ENCODE measurements around the gene TIMM17B.
"Not testable (repeated sequence)": the region's sequence is repeated elsewhere in the genome, so short reads cannot be mapped to it uniquely, and the experiment has no call there.

The TIMM17B gene

GRCh38 chrX:48894891-48895290, 2.7 kb downstream of the TIMM17B start:
- no peak for DNase-seq (ENCODE audit: low read depth in 2 of 2)

- DNase-seq (ENCODE audit: low read depth in 2 of 2): no peak
Observed at GRCh38 chrX:48893556-48894348, 3.8 kb downstream of the TIMM17B start.

- DNase-seq (ENCODE audit: low read depth in 2 of 2): no peak
Observed at GRCh38 chrX:48892896-48893295, 4.7 kb downstream of the TIMM17B start.

GRCh38 chrX:48891402-48892288, 5.9 kb downstream of the TIMM17B start:
- peak; percentile 52 to 70 for DNase-seq (ENCODE audit: low read depth in 2 of 2)

- DNase-seq (ENCODE audit: low read depth in 2 of 2): no peak
Observed at GRCh38 chrX:48890934-48891401, 6.6 kb downstream of the TIMM17B start.

GRCh38 chrX:48890296-48890925, 7.2 kb downstream of the TIMM17B start:
- DNase-seq (ENCODE audit: low read depth in 2 of 2): no peak

GRCh38 chrX:48886586-48886985, 11.0 kb downstream of the TIMM17B start:
- DNase-seq (ENCODE audit: low read depth in 2 of 2): not testable (repeated sequence)

GRCh38 chrX:48883729-48884128, 13.8 kb downstream of the TIMM17B start:
- no peak for DNase-seq (ENCODE audit: low read depth in 2 of 2)

GRCh38 chrX:48876944-48877343, 20.6 kb downstream of the TIMM17B start:
- DNase-seq (ENCODE audit: low read depth in 2 of 2): not testable (repeated sequence)

GRCh38 chrX:48872017-48872416, 25.6 kb downstream of the TIMM17B start:
- not testable (repeated sequence) for DNase-seq (ENCODE audit: low read depth in 2 of 2)

GRCh38 chrX:48864210-48864609, 33.4 kb downstream of the TIMM17B start:
- DNase-seq (ENCODE audit: low read depth in 2 of 2): no peak

GRCh38 chrX:48854898-48855297, 42.7 kb downstream of the TIMM17B start:
- DNase-seq (ENCODE audit: low read depth in 2 of 2): no peak

- DNase-seq (ENCODE audit: low read depth in 2 of 2): not testable (repeated sequence)
Observed at GRCh38 chrX:48854121-48854804, 43.3 kb downstream of the TIMM17B start.

GRCh38 chrX:48853494-48853893, 44.1 kb downstream of the TIMM17B start:
- not testable (repeated sequence) for DNase-seq (ENCODE audit: low read depth in 2 of 2)

GRCh38 chrX:48852857-48853256, 44.7 kb downstream of the TIMM17B start:
- DNase-seq (ENCODE audit: low read depth in 2 of 2): no peak

GRCh38 chrX:48848847-48849246, 48.7 kb downstream of the TIMM17B start:
- no peak for DNase-seq (ENCODE audit: low read depth in 2 of 2)
